ENCODE data around the gene LPXN. TPM values are rescaled to one million over a fixed set of nuclear protein-coding genes. Genes with fewer than 3 reads are reported as not detected.

The LPXN gene
- total RNA-seq: 2.9 and 3.3 TPM in 2 replicates

DNA sequence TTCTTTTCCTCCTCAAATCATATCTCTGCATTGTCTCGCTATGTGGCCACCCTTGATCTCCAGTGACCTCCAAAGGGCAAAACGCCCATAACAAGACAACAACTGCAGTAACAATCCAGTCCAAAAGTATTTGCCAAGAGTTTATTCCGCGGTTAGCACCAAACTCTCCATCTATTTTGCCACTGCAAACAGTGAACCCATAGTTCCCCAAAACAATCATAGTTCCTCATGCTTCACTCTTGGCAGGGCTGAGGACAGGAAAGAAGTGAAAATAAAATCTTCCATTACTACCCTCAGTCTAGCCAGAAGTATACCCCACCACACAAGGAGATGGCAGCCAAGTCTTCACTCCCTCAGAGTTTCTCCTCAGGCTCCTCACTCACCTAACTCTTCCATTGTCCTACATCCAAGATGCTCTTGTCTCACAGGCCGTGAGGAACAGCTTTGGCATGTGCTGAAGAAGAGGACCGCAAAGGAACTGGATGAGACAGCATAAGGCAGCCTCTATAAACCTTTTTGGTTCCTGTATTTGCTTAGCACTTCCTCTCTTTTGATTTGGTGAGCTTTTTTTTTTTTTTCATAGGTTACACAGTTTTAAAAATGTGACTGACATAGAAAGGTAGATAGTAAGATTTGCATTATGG lies at the start of gene LPXN:
TSS of gene LPXN (minus strand) at position 480 of the 644 bp plus-strand sequence. CDS start at position 396, 84 bp downstream.

DNA sequence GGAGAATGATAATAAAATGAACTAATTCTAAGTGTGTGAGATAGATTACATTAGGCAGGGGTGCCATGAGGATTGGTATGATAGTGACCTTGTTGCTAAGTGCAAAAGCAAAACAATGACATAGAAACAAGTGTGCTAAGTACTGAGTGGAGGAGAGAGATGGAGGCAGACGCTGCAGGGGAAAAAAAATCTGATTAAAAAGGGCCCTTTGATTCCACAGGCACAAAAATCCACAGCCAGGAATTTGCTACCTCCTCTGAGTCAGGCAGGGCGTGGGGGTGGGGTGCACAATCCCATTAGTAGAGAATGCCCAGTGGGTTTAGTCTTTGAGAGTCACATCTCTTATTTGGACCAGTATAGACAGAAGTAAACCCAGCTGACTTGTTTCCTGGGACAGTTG lies 46.7 kb upstream of the LPXN start, which contains the start of gene CNTF:
TSS of gene CNTF (plus strand) at position 322 of the 400 bp plus-strand sequence. CDS start 88 bp downstream, outside the sequence.

DNA sequence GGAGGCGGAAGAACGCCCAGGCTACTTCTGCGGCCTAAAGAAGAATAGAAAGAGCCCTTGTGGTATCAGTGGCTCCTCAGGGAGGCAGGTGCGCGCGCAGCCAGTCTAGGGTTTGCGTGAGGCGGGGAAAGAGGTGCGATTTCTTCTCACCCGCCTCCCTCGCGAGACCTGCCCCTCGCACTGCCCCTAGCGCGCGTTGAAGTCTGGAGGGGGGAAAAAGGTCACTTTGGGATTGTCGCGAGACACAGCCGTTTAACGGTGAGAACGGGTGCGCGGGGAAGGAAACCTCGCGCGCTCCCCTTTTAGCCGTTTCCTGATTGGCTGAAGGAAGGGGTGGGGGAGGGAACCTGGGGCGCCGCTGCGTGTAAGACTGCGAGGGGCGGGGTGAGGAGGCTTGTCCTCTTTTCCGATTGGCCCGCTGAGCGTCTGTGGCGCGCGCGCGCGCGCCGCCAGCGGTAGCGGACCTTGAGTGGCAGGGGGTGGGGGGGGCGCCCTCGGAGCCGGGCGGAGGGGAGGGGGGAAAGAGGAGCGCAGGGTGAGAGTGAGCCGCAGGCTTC lies 3.1 kb upstream of the LPXN start, which contains the start of gene ZFP91:
TSS of gene ZFP91 (plus strand) at position 429 of the 557 bp plus-strand sequence. CDS start 219 bp downstream, outside the sequence.

DNA sequence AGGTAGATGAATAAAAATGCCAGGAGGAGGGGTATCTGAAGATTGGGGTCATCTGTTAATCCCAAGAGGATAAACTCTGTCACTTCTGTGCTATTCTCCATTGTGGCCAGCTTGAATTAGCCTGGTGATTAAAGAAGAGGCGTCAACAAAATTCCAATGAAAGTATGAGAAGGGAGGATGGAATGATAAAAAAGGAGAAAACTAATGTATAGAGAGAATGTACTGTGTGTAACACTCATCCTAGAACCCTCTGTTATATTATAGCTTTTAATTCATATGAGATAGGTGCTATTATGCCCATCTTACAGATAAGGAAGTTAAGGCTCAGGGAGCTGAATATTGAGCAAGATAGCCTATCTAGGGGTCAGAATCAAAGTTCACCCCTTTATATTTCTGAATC lies 67.7 kb downstream of the LPXN start, which contains the start of gene OR5B21:
TSS of gene OR5B21 (minus strand) at position 101 of the 400 bp plus-strand sequence. CDS start at position 101, 0 bp downstream.

Other genes with a start within 250 kb of the LPXN start
- gene OR5B17, start 216.8 kb downstream of the LPXN start, total RNA-seq: not detected in 2 replicates
- not detected in 2 replicates for gene OR5B3, start 169.0 kb downstream of the LPXN start, total RNA-seq
- gene OR5B2, start 147.7 kb downstream of the LPXN start, total RNA-seq: not detected in 2 replicates
- gene OR5B12, start 133.6 kb downstream of the LPXN start, total RNA-seq: not detected in 2 replicates
- gene OR5B21, start 67.8 kb downstream of the LPXN start, total RNA-seq: not detected in 2 replicates
- gene ZFP91, start 3.2 kb upstream of the LPXN start, total RNA-seq: 24.7 and 28.1 TPM in 2 replicates
- gene CNTF, start 46.8 kb upstream of the LPXN start, total RNA-seq: 0.73 and 1.9 TPM in 2 replicates
- gene GLYAT, start 156.1 kb upstream of the LPXN start, total RNA-seq: not detected in 2 replicates

Measured in cardiac ventricle fibroblast (primary cell).